ENCODE results near the gene ARHGAP5. TPM values are rescaled to one million over a fixed set of nuclear protein-coding genes. Genes with fewer than 3 reads are reported as not detected.
A peak's percentile ranks its signal among the peaks of the same experiment; 100 is the strongest.

ARHGAP5 gene
- total and polyA plus RNA-seq, 5 experiments from 2014 or later: 16.1 to 71.7 (median 32.1) TPM

DNA sequence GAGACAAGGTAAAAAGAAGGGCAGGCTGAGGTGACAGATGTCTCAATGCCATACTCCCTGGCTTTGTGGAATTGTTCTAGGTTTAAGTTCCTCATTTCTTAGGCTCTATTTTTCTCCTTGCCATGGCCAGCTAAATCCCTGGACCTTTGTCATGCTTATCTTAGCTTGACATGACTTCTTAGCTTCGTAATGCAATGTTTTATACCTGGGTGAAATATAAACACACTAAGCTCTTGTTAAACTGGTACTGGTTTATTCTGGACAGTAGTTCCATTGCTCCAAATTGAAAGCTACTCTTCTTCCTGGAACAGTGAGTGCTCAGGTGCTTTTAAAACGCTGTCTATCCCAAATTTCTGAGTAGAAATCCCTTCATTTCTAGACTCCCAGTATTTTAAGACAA, 17.4 kb upstream of the ARHGAP5 start:
- peaks cover 0 to 2% (median 0%) of the 10 kb centered on the region in 9 donors for H3K9me3 Mint-ChIP-seq
- no peak overlapping the region for H3K4me3 Mint-ChIP-seq
- POLR2A ChIA-PET: no interaction called here
- no peak overlapping the region for H3K27ac Mint-ChIP-seq
- ATAC-seq (no peak), DNase-seq (no peak)
- H3K27me3 Mint-ChIP-seq: peaks cover 7 to 13% (median 12%) of the 10 kb centered on the region in 5 donors
- H3K4me1 Mint-ChIP-seq: no peaks in the 10 kb centered on the region
- no peaks in the 10 kb centered on the region for H3K36me3 Mint-ChIP-seq

DNA sequence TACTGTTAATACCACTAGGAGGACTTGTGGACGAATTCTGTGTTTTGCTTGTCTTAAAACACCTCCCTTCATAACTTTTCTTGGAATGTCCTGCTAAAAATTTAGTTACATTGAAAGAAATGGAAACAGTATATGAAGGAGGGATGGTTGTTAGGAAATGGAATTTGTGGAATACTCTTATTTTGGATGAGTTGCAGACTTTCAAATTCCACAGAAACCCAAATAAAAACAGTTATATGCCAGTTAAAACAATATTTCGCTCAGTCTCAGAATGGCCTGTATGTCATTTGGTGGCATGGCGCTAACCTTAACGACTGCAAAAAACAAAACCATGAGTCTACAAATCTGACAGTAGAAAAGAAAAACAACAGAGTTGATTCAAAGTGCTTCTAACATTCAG, 12.2 kb upstream of the ARHGAP5 start:
- DNase-seq (no peak), ATAC-seq (no peak)
- H3K9me3 Mint-ChIP-seq: peaks cover 0 to 2% (median 0%) of the 10 kb centered on the region in 9 donors
- H3K4me1 Mint-ChIP-seq: no peaks in the 10 kb centered on the region
- no peak overlapping the region for H3K4me3 Mint-ChIP-seq
- no peak overlapping the region for H3K27ac Mint-ChIP-seq
- peaks cover 3 to 9% (median 7%) of the 10 kb centered on the region in 5 donors for H3K27me3 Mint-ChIP-seq
- POLR2A ChIA-PET: no interaction called here
- no peaks in the 10 kb centered on the region for H3K36me3 Mint-ChIP-seq

DNA sequence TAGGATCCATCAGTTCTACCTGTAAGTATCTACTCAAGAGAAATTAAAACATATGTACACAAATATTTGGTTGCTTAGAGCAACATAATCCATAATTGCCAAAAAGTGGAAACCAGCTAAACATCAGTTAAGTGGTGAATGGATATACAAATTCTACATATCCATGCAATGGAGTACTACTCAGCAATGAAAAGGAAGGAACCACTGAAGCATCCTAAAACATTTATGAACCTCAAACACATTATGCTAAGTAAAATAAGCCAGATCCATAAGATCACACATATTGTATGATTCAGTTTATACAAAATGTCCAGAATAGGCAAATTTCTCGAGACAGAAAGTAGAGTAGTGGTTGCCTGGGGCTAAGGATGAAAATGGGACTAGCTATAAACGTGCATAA, 8.4 kb upstream of the ARHGAP5 start:
- Mint-ChIP-seq H3K4me1 (peaks cover 0 to 1% (median under 1%) of the 10 kb centered on the region in 4 donors), H3K27me3 (peaks cover 0 to 9% (median 4%) of the 10 kb centered on the region in 5 donors), H3K9me3 (peaks cover 0 to 2% (median 0%) of the 10 kb centered on the region in 9 donors), H3K4me3 (no peak overlapping the region), H3K27ac (no peak overlapping the region), H3K36me3 (no peaks in the 10 kb centered on the region)
- no peak for DNase-seq
- POLR2A ChIA-PET: no interaction called here
- no peak for ATAC-seq

DNA sequence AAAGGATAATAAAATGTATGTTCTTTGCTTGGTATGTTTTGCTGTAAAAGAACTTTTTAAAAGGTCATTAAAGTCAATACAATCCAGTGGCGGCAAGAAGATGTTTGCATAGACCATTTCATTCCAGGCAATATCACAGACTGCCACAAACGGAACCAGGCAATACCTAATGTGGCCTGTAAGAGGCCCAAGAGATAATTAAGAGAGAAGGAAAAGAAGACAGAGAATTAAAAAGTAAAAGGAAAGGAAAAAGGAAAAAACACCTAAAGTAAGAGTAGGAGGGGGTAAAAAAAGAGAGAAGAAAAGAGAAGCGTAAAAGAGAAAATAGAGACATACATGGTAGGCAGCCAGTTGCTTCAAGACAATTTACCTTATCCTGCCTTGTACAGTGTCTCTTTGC, 6.8 kb upstream of the ARHGAP5 start:
- H3K4me3 Mint-ChIP-seq: no peak overlapping the region
- POLR2A ChIA-PET: no interaction called here
- ATAC-seq: no peak

DNA sequence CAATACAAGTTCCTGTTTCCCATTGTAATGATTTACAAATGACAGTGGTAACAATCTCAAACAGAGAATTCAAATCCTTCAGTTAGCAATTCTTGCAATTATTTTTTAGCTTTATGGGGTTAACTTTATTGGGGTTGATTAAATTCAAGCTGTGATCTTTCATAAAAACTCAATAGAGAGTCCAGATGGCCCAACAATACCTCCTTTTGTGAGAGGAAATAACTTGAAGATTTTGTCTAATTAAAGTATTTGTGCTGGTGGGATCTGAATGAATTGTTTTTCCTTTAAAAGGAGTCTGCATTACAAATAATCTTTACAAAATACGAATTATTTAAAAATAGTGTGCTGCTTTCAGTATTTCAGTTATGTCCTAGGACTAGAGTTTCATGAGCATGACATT, 4.4 kb upstream of the ARHGAP5 start:
- Mint-ChIP-seq H3K27me3 (no peaks in the 10 kb centered on the region), H3K27ac (no peak overlapping the region), H3K4me3 (no peak overlapping the region), H3K9me3 (no peaks in the 10 kb centered on the region), H3K4me1 (peaks cover 8 to 14% (median 10%) of the 10 kb centered on the region in 4 donors), H3K36me3 (no peaks in the 10 kb centered on the region)
- POLR2A ChIA-PET: interaction anchor here (1.2 kb wide), 1 partner anchor 131 kb away, joined by 4 read pairs; the partner anchor contains the start of gene RNU6-8
- ATAC-seq: no peak
- no peak for DNase-seq

More for the DNA sequence above, 6.8 kb upstream of the ARHGAP5 start:
- DNase-seq: no peak
- Mint-ChIP-seq H3K36me3 (no peaks in the 10 kb centered on the region), H3K9me3 (no peaks in the 10 kb centered on the region), H3K27ac (no peak overlapping the region), H3K4me1 (peaks cover 0 to 7% (median 4%) of the 10 kb centered on the region in 4 donors), H3K27me3 (peaks cover 0 to 2% (median 0%) of the 10 kb centered on the region in 5 donors)

DNA sequence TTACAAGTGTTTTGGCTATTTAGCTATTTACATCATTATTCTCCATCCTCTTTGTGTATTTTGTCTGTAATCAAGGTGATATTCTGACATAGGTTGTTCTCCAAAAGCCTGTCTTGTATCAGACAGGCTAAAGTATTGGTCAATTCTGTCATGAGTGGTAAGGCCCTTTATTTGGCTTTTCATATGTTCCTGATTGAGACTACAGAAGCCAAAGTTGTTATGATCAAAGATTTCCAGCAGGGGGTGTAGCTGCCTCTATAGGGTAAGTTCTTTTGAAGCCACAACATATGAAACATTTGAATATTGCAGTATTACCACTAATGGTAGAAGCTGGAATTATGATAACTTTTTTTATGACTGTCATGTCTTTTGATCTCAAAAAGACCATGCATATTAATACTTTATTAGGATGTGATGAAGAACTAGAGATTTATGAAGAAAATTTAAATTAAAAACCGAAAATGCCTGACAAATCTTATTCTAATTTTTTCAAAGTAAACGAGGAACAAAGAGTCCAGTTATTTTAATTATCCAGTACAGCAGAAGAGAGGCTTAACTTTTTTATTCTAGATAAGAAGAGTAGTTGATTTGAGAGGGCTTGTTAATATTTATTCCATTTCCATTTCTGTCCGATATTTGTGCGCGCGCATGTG, 3.4 kb upstream of the ARHGAP5 start:
- Mint-ChIP-seq H3K4me3 (peak overlapping the region in 2 of 10 donors; percentile 26 to 30), H3K36me3 (peaks cover 0 to 2% (median 0%) of the 10 kb centered on the region in 3 donors), H3K27me3 (no peaks in the 10 kb centered on the region), H3K27ac (no peak overlapping the region), H3K4me1 (peaks cover 15 to 23% (median 18%) of the 10 kb centered on the region in 4 donors), H3K9me3 (no peaks in the 10 kb centered on the region)
- DNase-seq (peak in 9 of 10 donors; percentile 32 to 79 (median 64)), ATAC-seq (peak in 1 of 2 donors; percentile 14)
- POLR2A ChIA-PET: interaction anchor here (0.7 to 1.2 kb wide), 2 partner anchors 126 to 130 kb away, joined by 3 to 4 read pairs; partner anchors contain the start of gene RNU6-8

DNA sequence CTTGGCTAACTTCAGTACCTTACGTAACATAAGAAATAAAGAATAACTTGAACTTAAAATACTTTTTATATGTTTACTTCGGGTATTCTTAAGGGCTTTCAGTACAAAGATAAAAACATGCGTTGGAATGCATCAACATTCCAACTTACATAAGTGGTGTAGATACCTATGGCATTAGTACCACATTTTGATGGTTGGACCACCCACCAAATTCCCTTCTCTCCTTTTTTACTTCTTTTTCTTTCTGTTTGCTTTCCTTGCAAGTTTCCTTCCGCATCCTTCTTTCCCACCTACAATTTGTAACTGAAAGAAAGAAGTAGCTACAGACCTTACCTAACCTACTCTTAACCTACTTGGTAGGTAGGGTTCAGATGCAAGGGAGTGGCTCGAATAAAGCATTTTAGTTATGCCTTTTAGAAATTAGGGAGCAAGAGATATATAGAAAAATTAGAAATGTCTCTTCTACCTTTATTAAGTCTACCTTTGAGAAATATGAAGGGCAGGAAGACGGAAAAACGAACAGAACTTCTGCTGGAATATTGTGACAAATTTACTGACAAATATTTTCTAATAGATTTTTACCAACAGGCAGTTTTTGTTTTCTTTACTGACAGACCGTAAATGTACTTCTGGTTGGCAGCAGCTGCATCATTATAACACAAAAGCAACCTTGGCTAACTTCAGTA, 2.1 kb upstream of the ARHGAP5 start:
- DNase-seq (no peak), ATAC-seq (no peak)
- peak overlapping the region in 2 of 10 donors; percentile 1 to 3 for H3K27ac Mint-ChIP-seq
- peak overlapping the region in 3 of 10 donors; percentile 40 to 96 (median 60) for H3K4me3 Mint-ChIP-seq
- peaks cover 0 to 2% (median 0%) of the 10 kb centered on the region in 3 donors for H3K36me3 Mint-ChIP-seq
- no peaks in the 10 kb centered on the region for H3K9me3 Mint-ChIP-seq
- POLR2A ChIA-PET: interaction anchor here (1.0 to 2.1 kb wide), 2 partner anchors 617 to 867 kb away, joined by 3 to 7 read pairs; partner anchors contain the start of genes DTD2 and HECTD1
- no peaks in the 10 kb centered on the region for H3K27me3 Mint-ChIP-seq
- peaks cover 19 to 34% (median 28%) of the 10 kb centered on the region in 4 donors for H3K4me1 Mint-ChIP-seq

DNA sequence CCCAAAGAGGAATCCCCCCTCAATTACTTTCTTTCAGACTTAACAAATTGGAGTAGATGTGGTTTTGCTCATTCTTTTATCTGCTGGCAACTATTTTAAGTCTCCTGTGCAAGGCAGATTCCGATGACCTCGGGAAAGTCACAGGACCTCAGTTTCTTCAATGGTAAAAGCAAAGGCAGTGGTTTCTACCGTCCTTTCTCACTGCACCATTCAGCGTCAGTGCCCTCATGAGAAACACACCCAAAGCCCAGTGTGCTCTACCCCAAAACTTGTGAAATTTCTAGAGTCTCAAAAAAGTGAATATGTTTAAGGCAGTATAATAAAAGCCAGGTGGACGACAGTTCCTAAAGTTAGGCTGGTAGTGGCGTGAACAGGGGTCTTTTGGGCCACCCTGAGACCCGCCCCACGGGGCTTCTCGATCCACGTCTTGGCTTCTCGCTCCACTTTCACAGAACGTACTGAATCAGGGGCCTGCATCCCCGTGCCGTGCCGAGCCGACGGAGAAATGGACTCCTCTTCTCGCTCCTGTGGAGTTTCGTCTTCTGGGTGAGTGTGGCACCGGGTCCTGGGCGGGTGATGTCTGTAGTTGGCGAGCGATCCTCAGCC, 1.3 kb upstream of the ARHGAP5 start:
- peak overlapping the region; percentile 94 to 100 (median 98) for H3K4me3 Mint-ChIP-seq
- DNase-seq: no peak
- peaks cover 0 to 2% (median 0%) of the 10 kb centered on the region in 3 donors for H3K36me3 Mint-ChIP-seq
- ATAC-seq: peak; percentile 42 to 43
- H3K27ac Mint-ChIP-seq: peak overlapping the region; percentile 87 to 99 (median 96)
- POLR2A ChIA-PET: interaction anchor here (0.7 to 3.5 kb wide), 7 partner anchors 123 to 868 kb away, joined by 3 to 44 read pairs (median 5); partner anchors contain the start of genes DTD2, HECTD1, RNU6-7 and RNU6-8
- H3K4me1 Mint-ChIP-seq: peaks cover 19 to 39% (median 30%) of the 10 kb centered on the region in 4 donors
- H3K9me3 Mint-ChIP-seq: no peaks in the 10 kb centered on the region
- no peaks in the 10 kb centered on the region for H3K27me3 Mint-ChIP-seq

DNA sequence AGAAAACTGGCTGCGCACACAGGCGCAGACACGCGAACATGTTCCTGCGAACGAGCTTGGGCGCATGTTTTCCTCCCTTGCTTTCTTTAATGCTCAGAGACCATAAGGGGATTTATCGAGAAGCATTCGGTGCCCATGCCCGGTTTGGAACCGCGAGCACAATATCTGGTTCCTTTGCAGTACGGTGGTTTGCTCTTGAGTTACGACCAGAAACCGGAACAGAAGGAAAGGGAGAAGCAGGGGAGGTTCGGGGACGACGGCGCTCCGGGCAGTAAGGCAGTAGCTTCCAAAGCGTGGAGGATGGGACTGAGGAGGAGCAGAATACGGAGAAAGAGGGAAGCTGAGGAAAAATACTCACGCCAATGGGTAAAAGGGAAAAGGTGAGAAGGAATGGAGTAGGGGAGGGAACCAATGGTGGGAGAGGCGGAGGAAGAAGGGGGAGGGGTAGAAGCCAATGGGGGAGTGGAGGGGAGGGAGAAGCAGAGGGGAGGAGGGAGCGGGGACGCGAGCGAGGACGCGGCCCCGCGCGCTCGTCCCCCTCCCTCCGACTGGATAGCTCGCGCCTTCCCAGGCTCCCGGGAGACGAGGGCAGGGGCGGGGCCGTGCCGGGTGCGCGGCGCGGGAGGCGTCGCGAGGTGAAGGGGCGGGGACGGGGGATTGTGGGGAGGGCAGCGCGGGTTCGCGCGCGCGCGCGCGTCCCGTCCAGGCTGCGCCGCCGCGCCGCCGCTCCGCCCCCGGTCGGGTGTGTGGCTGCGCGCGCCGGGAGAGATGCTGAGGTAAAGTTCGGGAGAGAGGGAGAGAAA, 625 bp upstream of the ARHGAP5 start:
- peak; percentile 43 to 55 for ATAC-seq
- H3K4me1 Mint-ChIP-seq: peaks cover 21 to 43% (median 35%) of the 10 kb centered on the region in 4 donors
- peaks cover 0 to 2% (median 0%) of the 10 kb centered on the region in 3 donors for H3K36me3 Mint-ChIP-seq
- no peaks in the 10 kb centered on the region for H3K27me3 Mint-ChIP-seq
- peak overlapping the region; percentile 87 to 99 (median 96) for H3K27ac Mint-ChIP-seq
- no peaks in the 10 kb centered on the region for H3K9me3 Mint-ChIP-seq
- peak overlapping the region; percentile 94 to 100 (median 98) for H3K4me3 Mint-ChIP-seq
- DNase-seq: peak; percentile 60 to 84 (median 77)
- POLR2A ChIA-PET: interaction anchor here (0.6 to 3.5 kb wide), 10 partner anchors 115 to 1050 kb away, joined by 3 to 44 read pairs (median 4); partner anchors contain the start of genes DTD2, HECTD1, RNU6-7 and RNU6-8

DNA sequence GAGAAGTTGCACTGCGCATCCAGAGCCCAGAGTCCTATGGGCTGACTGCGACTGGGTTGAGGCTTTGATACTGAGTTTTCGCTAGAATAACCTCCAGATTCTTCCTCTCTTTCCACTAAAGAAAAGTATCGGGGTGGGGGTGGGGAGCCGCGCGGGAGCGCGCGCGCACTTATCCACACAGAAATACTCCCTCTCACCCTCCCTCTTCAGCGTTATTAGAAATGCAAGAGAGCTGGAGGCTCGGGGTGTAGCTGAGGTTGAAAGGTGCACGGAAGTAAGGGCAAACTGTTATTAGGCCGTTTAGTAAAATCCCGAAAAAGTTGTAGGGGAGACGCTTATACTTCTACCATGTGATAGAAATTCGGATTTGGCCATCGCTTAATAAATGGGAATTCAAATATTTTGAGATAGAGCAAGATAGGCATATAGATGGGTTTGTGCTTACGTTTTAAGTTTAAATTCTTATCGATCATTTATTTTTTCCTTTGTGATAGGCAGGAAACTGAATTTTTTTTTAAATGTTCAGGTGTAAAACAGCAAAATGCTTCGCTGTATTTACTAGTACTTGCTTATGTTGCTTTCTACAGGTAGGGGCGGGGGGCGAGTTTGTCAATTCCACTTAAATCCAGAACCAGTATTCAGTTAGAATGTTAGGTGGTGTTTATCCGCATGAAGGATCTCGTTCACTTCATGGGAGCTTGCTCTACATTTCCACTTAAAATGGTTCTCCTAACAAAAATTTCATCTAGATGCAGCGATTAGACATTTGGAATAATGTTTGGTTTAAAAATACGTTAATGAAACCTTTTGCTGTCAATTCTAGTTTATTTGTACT, 1.1 kb downstream of the ARHGAP5 start:
- peaks cover 24 to 50% (median 41%) of the 10 kb centered on the region in 4 donors for H3K4me1 Mint-ChIP-seq
- H3K9me3 Mint-ChIP-seq: no peaks in the 10 kb centered on the region
- peak in 4 of 10 donors; percentile 1 to 23 (median 4) for DNase-seq
- H3K27me3 Mint-ChIP-seq: no peaks in the 10 kb centered on the region
- H3K36me3 Mint-ChIP-seq: peaks cover 0 to 2% (median 2%) of the 10 kb centered on the region in 3 donors
- POLR2A ChIA-PET: interaction anchor here (0.7 to 3.5 kb wide), 4 partner anchors 87 to 1052 kb away, joined by 3 to 44 read pairs (median 6); partner anchors contain the start of genes RNU6-7, RNU6-8 and STRN3
- H3K27ac Mint-ChIP-seq: peak overlapping the region; percentile 69 to 96 (median 91)
- peak overlapping the region; percentile 94 to 99 (median 96) for H3K4me3 Mint-ChIP-seq
- peak in 1 of 2 donors; percentile 3 for ATAC-seq

DNA sequence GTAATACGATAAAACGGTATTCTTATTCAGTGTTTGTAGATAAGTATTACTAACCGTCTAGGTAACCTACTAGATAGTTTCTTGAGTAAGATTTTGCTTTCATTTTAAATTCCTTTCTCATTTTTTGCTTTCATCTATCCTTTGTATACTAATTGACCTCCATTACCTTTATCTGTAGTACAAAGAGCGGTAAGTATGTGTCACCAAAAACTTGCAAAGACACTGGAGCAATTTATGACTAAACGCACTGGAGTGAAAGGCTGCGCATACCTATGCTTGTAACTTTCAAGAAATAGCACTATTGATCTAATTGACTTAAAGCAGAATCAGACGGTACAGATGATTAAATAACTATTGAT, 1.7 kb downstream of the ARHGAP5 start:
- Mint-ChIP-seq H3K4me3 (peak overlapping the region; percentile 94 to 99 (median 96)), H3K27ac (peak overlapping the region in 3 of 10 donors; percentile 10 to 91 (median 38)), H3K9me3 (no peaks in the 10 kb centered on the region), H3K36me3 (peaks cover 0 to 2% (median 2%) of the 10 kb centered on the region in 3 donors), H3K4me1 (peaks cover 27 to 51% (median 44%) of the 10 kb centered on the region in 4 donors), H3K27me3 (no peaks in the 10 kb centered on the region)
- DNase-seq (no peak), ATAC-seq (no peak)
- POLR2A ChIA-PET: interaction anchor here (3.5 kb wide), 1 partner anchor 124 kb away, joined by 44 read pairs; the partner anchor contains the start of genes RNU6-7 and RNU6-8

Data from naive thymus-derived CD8-positive, alpha-beta T cell (primary cell).